Bronchial epithelial cell (primary cell): ENCODE measurements around the gene ADORA2B. TPM values are rescaled to one million over a fixed set of nuclear protein-coding genes. Genes with fewer than 3 reads are reported as not detected.

Experiments used
- DNase-seq: peaks from one replicate; pipeline ENCODE4 v3.0.0-alpha.2; 2010; ENCODE audit warnings: low read depth
- FAIRE-seq: peaks from 2 replicates; lab custom pipeline; 2011; peaks lifted over from hg19 to GRCh38; lab: Jason Lieb, UNC
- H3K27me3 ChIP-seq: 2 replicates; pipeline ENCODE4 v1.5.1; 2011; ENCODE audit warnings: low read length; ENCODE audit not compliant: control insufficient read depth, insufficient read depth
- H3K36me3 ChIP-seq: 2 replicates; pipeline ENCODE4 v1.5.1; 2011; ENCODE audit warnings: low read length; ENCODE audit not compliant: control insufficient read depth, insufficient read depth
- H3K4me3 ChIP-seq: 2 replicates; pipeline ENCODE4 v1.5.1; 2011; ENCODE audit warnings: mild to moderate bottlenecking, low read depth, low read length, control low read depth
- CTCF ChIP-seq: IDR thresholded peaks from 2 replicates; pipeline ENCODE4 v1.5.1; 2011; ENCODE audit warnings: mild to moderate bottlenecking, moderate library complexity, low read length, control low read depth, inconsistent platforms; ENCODE audit not compliant: insufficient read depth, severe bottlenecking
- total RNA-seq: library from RNA; depleted of rRNA; stranded (reverse); fragments of >200 nt; gene quantifications from 2 replicates; pipeline ENCODE4 v1.2.1, GENCODE V29; 2014

Gene ADORA2B
- total RNA-seq, 1 donor from 2014 or later, result 36.1 TPM

- TF ChIP-seq CTCF, result no peak
- H3K4me3 ChIP-seq, result no peak overlapping the region
- DNase-seq (no peak), FAIRE-seq (no peak)
- H3K27me3 ChIP-seq, result no peaks in the 10 kb centered on the region
- H3K36me3 ChIP-seq, result peaks cover 16% of the 10 kb centered on the region
These were observed 80.3 kb downstream of the ADORA2B start for GRCh38 chr17:16025202-16025601.

Other genes with a start within 250 kb of the ADORA2B start
- gene ZNF286A, start 245.4 kb upstream of the ADORA2B start, total RNA-seq, result 20.8 and 24.7 TPM in 2 replicates
- gene TBC1D26, start 212.8 kb upstream of the ADORA2B start, total RNA-seq, result 0.13 TPM in 1 of 2 replicates, not detected in the other
- 24.2 and 41.1 TPM in 2 replicates for gene ZSWIM7, start 54.6 kb downstream of the ADORA2B start, total RNA-seq
- gene TTC19, start 54.7 kb downstream of the ADORA2B start, total RNA-seq, result 32.5 and 34.8 TPM in 2 replicates